GM12801 (cell line): ENCODE results near the gene HPGD.

Experiments
- CTCF ChIP-seq: IDR thresholded peaks from one replicate; pipeline ENCODE4 v1.5.1; 2011; ENCODE audit warnings: control low read depth; ENCODE audit not compliant: insufficient read length; ENCODE audit errors: extremely low read depth

The HPGD gene

GRCh38 chr4:174538876-174539250, 16.6 kb upstream of the HPGD start:
- no peak for TF ChIP-seq CTCF

- no peak for TF ChIP-seq CTCF
These were observed 16.0 kb upstream of the HPGD start for GRCh38 chr4:174538123-174538875.

GRCh38 chr4:174537634-174538033, 15.3 kb upstream of the HPGD start:
- TF ChIP-seq CTCF, result no peak

GRCh38 chr4:174534461-174534860, 12.2 kb upstream of the HPGD start:
- no peak for TF ChIP-seq CTCF

- TF ChIP-seq CTCF, result no peak
These were observed 10.2 kb upstream of the HPGD start for GRCh38 chr4:174532445-174532844.

GRCh38 chr4:174531486-174531885, 9.2 kb upstream of the HPGD start:
- TF ChIP-seq CTCF, result no peak

- TF ChIP-seq CTCF, result no peak
These were observed 5.9 kb upstream of the HPGD start for GRCh38 chr4:174528226-174528625.

GRCh38 chr4:174526731-174527130, 4.4 kb upstream of the HPGD start:
- TF ChIP-seq CTCF, result no peak
